Peyer's patch (tissue), 4 donors: Measurements from ENCODE around the gene KLHDC2. TPM values are rescaled to one million over a fixed set of nuclear protein-coding genes. Genes with fewer than 3 reads are reported as not detected.
"Not testable (repeated sequence)": the region's sequence is repeated elsewhere in the genome, so short reads cannot be mapped to it uniquely, and the experiment has no call there.

Experiments
- DNase-seq, 3 donors: peaks; one replicate each; pipeline ENCODE4 v3.0.0-alpha.2; 2017 to 2019
- H3K27ac ChIP-seq, 4 donors: fragments of 200-600 bp; sonication (generic); one replicate each; pipeline ENCODE4 v1.5.1; 2016 to 2019
- H3K27me3 ChIP-seq, 2 donors: fragments of 200-600 bp; sonication (generic); one replicate each; pipeline ENCODE4 v1.5.1; 2019
- H3K36me3 ChIP-seq, 3 donors: fragments of 200-600 bp; sonication (generic); one replicate each; pipeline ENCODE4 v1.5.1; 2016 to 2019
- H3K4me1 ChIP-seq, 4 donors: fragments of 200-600 bp; sonication (generic); one replicate each; pipeline ENCODE4 v1.5.1; 2016 to 2019
- H3K4me3 ChIP-seq, 4 donors: fragments of 200-600 bp; sonication (generic); 1 replicate in 3 of 4; 2 replicates in 1 of 4; pipeline ENCODE4 v1.5.1; 2016 to 2019; ENCODE audit warnings: mild to moderate bottlenecking in 1 of 4
- H3K9me3 ChIP-seq, 4 donors: fragments of 200-600 bp; sonication (generic); one replicate each; pipeline ENCODE4 v1.5.1; 2016 to 2019; ENCODE audit warnings: mild to moderate bottlenecking in 1 of 4
- CTCF ChIP-seq, 6 experiments: fragments of 450-650 bp in 4 of 6; fragments of 200-600 bp in 2 of 6; sonication (generic) in 1 of 6; IDR thresholded peaks; one replicate each; pipeline ENCODE4 v1.5.1; 2017 to 2019; ENCODE audit warnings: antibody characterized with exemption in 6 of 6, mild to moderate bottlenecking in 3 of 6, moderate library complexity in 1 of 6
- POLR2A ChIP-seq, 2 donors: fragments of 450-650 bp; IDR thresholded peaks; one replicate each; pipeline ENCODE4 v1.5.1; 2017; ENCODE audit warnings: antibody characterized with exemption in 2 of 2, mild to moderate bottlenecking in 2 of 2, moderate library complexity in 2 of 2
- total RNA-seq, 4 donors: library from RNA; depleted of rRNA; stranded (reverse); fragments of >200 nt; gene quantifications; one replicate each; pipeline ENCODE4 v1.1.0, GENCODE V29; 2016

Gene KLHDC2
- total RNA-seq, 4 donors from 2014 or later: 73.4 to 135 (median 107) TPM

- H3K4me1 ChIP-seq: peaks cover 0 to 25% (median 10%) of the 10 kb centered on the region in 4 donors
- H3K9me3 ChIP-seq: no peaks in the 10 kb centered on the region
- no peak for TF ChIP-seq CTCF (IDR thresholded peaks at IDR 0.05)
- TF ChIP-seq POLR2A (IDR thresholded peaks at IDR 0.05): no peak
- peaks cover 0 to 58% (median 0%) of the 10 kb centered on the region in 3 donors for H3K36me3 ChIP-seq
- DNase-seq: no peak
- H3K4me3 ChIP-seq: no peak overlapping the region
- no peaks in the 10 kb centered on the region for H3K27me3 ChIP-seq
- no peak overlapping the region for H3K27ac ChIP-seq
These were observed 6.2 kb downstream of the KLHDC2 start for GRCh38 chr14:49774106-49774505.

- Histone ChIP-seq H3K4me1 (no peaks in the 10 kb centered on the region), H3K27ac (no peak overlapping the region), H3K36me3 (peaks cover 0 to 91% (median 0%) of the 10 kb centered on the region in 3 donors), H3K9me3 (no peaks in the 10 kb centered on the region), H3K27me3 (no peaks in the 10 kb centered on the region), H3K4me3 (no peak overlapping the region)
- DNase-seq: no peak
- no peak for TF ChIP-seq CTCF (IDR thresholded peaks at IDR 0.05)
- no peak for TF ChIP-seq POLR2A (IDR thresholded peaks at IDR 0.05)
These were observed 10.5 kb downstream of the KLHDC2 start for GRCh38 chr14:49778421-49778820.

DNA sequence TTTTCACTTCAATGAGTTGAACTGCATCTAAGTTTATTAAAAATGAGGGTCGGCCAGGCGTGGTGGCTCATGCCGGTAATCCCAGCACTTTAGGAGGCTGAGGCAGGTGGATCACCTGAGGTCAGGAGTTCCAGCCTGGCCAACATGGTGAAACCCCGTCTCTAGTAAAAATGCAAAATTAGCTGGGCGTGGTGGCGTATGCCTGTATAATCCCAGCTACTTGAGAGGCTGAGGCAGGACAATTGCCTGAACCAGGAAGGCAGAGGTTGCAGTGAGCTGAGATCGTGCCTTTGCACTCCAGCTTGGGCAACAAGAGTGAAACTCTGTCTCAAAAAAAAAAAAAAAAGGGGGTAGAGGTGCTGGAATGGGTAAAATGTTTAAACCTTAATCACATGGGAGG, 13.1 kb downstream of the KLHDC2 start:
- H3K4me1 ChIP-seq, H3K27me3 ChIP-seq, DNase-seq, H3K4me3 ChIP-seq, H3K9me3 ChIP-seq, H3K27ac ChIP-seq: not testable (repeated sequence)
- peaks cover 0 to 97% (median 0%) of the 10 kb centered on the region in 3 donors for H3K36me3 ChIP-seq

GRCh38 chr14:49783394-49784014, 15.6 kb downstream of the KLHDC2 start:
- Histone ChIP-seq H3K4me3 (no peak overlapping the region), H3K4me1 (no peaks in the 10 kb centered on the region), H3K27me3 (no peaks in the 10 kb centered on the region), H3K27ac (no peak overlapping the region), H3K9me3 (no peaks in the 10 kb centered on the region), H3K36me3 (peaks cover 0 to 99% (median 0%) of the 10 kb centered on the region in 3 donors)
- DNase-seq: no peak
- TF ChIP-seq POLR2A (IDR thresholded peaks at IDR 0.05): no peak
- TF ChIP-seq CTCF (IDR thresholded peaks at IDR 0.05): no peak

- H3K4me1 ChIP-seq: no peaks in the 10 kb centered on the region
- H3K27ac ChIP-seq: no peak overlapping the region
- H3K36me3 ChIP-seq: peaks cover 0 to 99% (median 0%) of the 10 kb centered on the region in 3 donors
- TF ChIP-seq POLR2A (IDR thresholded peaks at IDR 0.05): no peak
- no peak for TF ChIP-seq CTCF (IDR thresholded peaks at IDR 0.05)
- H3K9me3 ChIP-seq: no peaks in the 10 kb centered on the region
- no peak for DNase-seq
- no peaks in the 10 kb centered on the region for H3K27me3 ChIP-seq
- no peak overlapping the region for H3K4me3 ChIP-seq
These were observed 18.4 kb downstream of the KLHDC2 start for GRCh38 chr14:49786315-49786714.

DNA sequence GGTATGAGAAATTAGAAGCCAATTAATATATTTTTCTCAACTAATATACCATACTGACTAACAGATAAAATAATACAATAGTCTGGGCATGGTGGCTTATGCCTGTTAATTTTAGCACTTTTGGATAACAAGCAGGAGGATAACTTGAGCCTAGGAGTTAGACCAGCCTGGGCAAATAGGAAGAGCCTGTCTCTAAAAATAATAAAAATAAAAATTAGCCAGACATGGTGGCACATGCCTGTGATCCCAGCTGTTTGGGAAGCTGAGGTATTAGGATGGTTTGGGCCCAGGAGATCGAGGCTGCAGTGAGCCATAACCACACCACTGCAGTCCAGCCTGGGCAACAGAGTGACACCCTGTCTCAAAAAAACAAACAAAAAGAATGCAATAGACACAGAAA, 24.7 kb downstream of the KLHDC2 start:
- no peak for DNase-seq
- TF ChIP-seq CTCF (IDR thresholded peaks at IDR 0.05) (no peak), POLR2A (IDR thresholded peaks at IDR 0.05) (no peak)
- Histone ChIP-seq H3K9me3 (no peaks in the 10 kb centered on the region), H3K4me1 (no peaks in the 10 kb centered on the region), H3K27me3 (no peaks in the 10 kb centered on the region), H3K4me3 (no peak overlapping the region), H3K27ac (no peak overlapping the region), H3K36me3 (peaks cover 0 to 99% (median 0%) of the 10 kb centered on the region in 3 donors)
